ENCODE measurements around the gene MLH1. TPM values are rescaled to one million over a fixed set of nuclear protein-coding genes. Genes with fewer than 3 reads are reported as not detected.

Gene MLH1
- total and polyA plus RNA-seq, 10 of the 15 experiments (the other 5 are each of a cell fraction or from before 2014, with no cell fraction given), result 58.6 to 109 (median 81.4) TPM

DNA sequence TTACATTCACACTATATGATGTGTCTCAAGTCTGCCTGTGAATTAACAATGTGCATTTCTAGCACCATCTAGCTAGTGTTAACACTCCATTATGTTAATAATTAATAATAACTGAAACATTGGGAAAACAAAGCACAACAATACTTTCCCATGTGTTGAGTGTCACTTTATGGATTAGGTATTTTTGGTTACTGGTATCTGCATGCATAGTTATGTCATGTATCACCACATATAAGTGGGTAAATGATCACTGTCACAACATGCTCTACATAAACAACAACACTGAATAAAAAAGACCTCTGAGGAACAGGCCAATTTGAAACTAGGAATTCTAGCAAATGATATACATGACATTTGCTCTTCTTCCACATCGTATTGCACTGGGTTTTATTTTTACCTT, 74.7 kb downstream of the MLH1 start (continued):
- TF ChIP-seq POLR2AphosphoS5 (IDR thresholded peaks at IDR 0.05; ENCODE audit: low read length), result no peak
- TF ChIP-seq FOS (IDR thresholded peaks at IDR 0.05; ENCODE audit: borderline replicate concordance, extremely low read depth, insufficient read length), result no peak

DNA sequence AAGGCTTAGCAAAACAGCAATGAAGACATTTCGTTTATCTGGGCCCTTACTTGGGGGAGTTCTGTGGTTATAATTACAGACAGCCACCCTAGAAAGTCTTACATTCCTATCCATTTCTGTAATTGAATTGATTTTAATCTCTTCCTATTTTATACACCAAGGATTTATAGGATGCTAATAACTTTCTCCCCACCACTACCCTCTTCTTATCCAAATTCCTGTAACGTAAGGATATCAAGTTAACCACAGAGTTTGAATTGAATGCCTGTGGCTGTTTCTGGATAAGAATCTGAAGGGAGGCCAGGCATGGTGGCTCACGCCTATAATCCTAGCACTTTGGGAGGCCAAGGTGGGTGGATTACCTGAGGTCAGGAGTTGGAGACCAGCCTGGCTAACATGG, 78.6 kb downstream of the MLH1 start:
- 97% methylated on average over 3 of the region's 3 CpGs for WGBS (ENCODE audit: insufficient coverage, insufficient replicate concordance, low lambda C conversion rate, missing lambda C conversion rate)
- in situ Hi-C loops (cut with MboI), result no loop called here
- TF ChIP-seq STAT3 (IDR thresholded peaks at IDR 0.05; ENCODE audit: low read depth, low read length) (no peak), TARDBP (IDR thresholded peaks at IDR 0.05; ENCODE audit: borderline replicate concordance) (no peak), FOS (IDR thresholded peaks at IDR 0.05; ENCODE audit: borderline replicate concordance, extremely low read depth, insufficient read length) (no peak), PAX5 (IDR thresholded peaks at IDR 0.05; ENCODE audit: borderline replicate concordance, low read depth, low read length) (no peak), BCL11A (IDR thresholded peaks at IDR 0.05; ENCODE audit: low read depth, low read length) (no peak), ETV6 (conservative IDR thresholded peaks at IDR 0.05 in 1 of 2, IDR thresholded peaks at IDR 0.05 in 1 of 2; ENCODE audit: borderline replicate concordance in 1 of 2, low read depth in 1 of 2) (no peak), GATAD2B (conservative IDR thresholded peaks at IDR 0.05; ENCODE audit: low read depth) (no peak), NFIC (IDR thresholded peaks at IDR 0.05; ENCODE audit: low read depth, low read length) (no peak), RAD51 (IDR thresholded peaks at IDR 0.05) (no peak), PML (IDR thresholded peaks at IDR 0.05; ENCODE audit: low read length) (no peak), RFX5 (IDR thresholded peaks at IDR 0.05; ENCODE audit: low read depth, low read length) (no peak), MYC (IDR thresholded peaks at IDR 0.05; ENCODE audit: insufficient read depth, insufficient read length, insufficient replicate concordance, low read length, severe bottlenecking) (no peak), CREM (IDR thresholded peaks at IDR 0.05; ENCODE audit: low read depth) (no peak), REST (IDR thresholded peaks at IDR 0.05; ENCODE audit: low read depth, low read length) (no peak), RCOR1 (conservative IDR thresholded peaks at IDR 0.05; ENCODE audit: low read depth, low read length) (no peak), SIX5 (IDR thresholded peaks at IDR 0.05; ENCODE audit: low read depth, low read length, severe bottlenecking) (no peak), HDAC6 (IDR thresholded peaks at IDR 0.05; ENCODE audit: unreplicated experiment) (no peak)

More for the DNA sequence above, 78.6 kb downstream of the MLH1 start:
- Histone ChIP-seq H3K36me3 (ENCODE audit: control insufficient read depth in 2 of 2, insufficient read depth in 2 of 2, low read length in 1 of 2) (peaks cover 0 to 4% of the 10 kb centered on the region in 2 experiments; a peak in 2 of 4 replicates), H3K9me3 (replicated peaks; ENCODE audit: control insufficient read depth, insufficient read depth, low read length) (no peaks in the 10 kb centered on the region), H3K79me2 (ENCODE audit: control insufficient read depth, insufficient read depth, low read length) (no peaks in the 10 kb centered on the region), H3K4me2 (ENCODE audit: control insufficient read depth, insufficient read depth) (no peak overlapping the region), H4K20me1 (ENCODE audit: control insufficient read depth, insufficient read depth) (no peaks in the 10 kb centered on the region), H2AFZ (ENCODE audit: control insufficient read depth, low read depth, low read length) (no peak overlapping the region), H3K27me3 (replicated peaks in 1 of 2; ENCODE audit: control insufficient read depth in 2 of 2, insufficient read depth in 2 of 2, low read length in 1 of 2) (no peaks in the 10 kb centered on the region), H3K9ac (ENCODE audit: control insufficient read depth, insufficient read depth, low read length) (no peak overlapping the region), H3K4me3 (no peak overlapping the region), H3K4me1 (ENCODE audit: control insufficient read depth, insufficient read depth, low read length) (no peaks in the 10 kb centered on the region), H3K27ac (ENCODE audit: control insufficient read depth, insufficient read depth) (no peak overlapping the region)
- ChIA-PET CTCF (interaction anchor here (0.8 to 1.0 kb wide), 2 partner anchors 44 to 57 kb away, joined by 3 read pairs; no protein-coding TSS in a partner anchor), RAD21 (ENCODE audit: unreplicated experiment) (interaction anchor here (0.7 kb wide), 1 partner anchor 26 kb away, joined by 3 read pairs; no protein-coding TSS in a partner anchor), POLR2A (no interaction called here), SMC1A (ENCODE audit: uncharacterized antibody, unreplicated experiment) (interaction anchor here (1.2 kb wide), 1 partner anchor 33 kb away, joined by 5 read pairs; no protein-coding TSS in a partner anchor)
- FAIRE-seq (no peak), DNase-seq (ENCODE audit: low read depth, low spot score) (no peak), ATAC-seq (no peak)
- BruUV-seq (replicated peaks), result no TSS peak
- intact Hi-C loops (cut with micrococcal nuclease; ENCODE audit: unreplicated experiment), result no loop called here

All from GM12878 (cell line).